C4-2B (cell line): ENCODE results near the gene TMEM183A.

Source experiments
- CTCF ChIP-seq: fragments of 450-650 bp; conservative IDR thresholded peaks from 2 replicates; pipeline ENCODE4 v1.5.1; 2017; ENCODE audit warnings: mild to moderate bottlenecking
- ZFX ChIP-seq: fragments of 450-650 bp; IDR thresholded peaks from 2 replicates; pipeline ENCODE4 v1.6.1; 2017

- TF ChIP-seq CTCF (no peak), ZFX (no peak)
Measured at GRCh38 chr1:203040513-203041275, 33.5 kb downstream of the TMEM183A start.
